Thyroid gland (tissue), 4 donors: ENCODE measurements around the gene VENTX.

Source experiments
- POLR2A ChIP-seq, 2 donors: fragments of 450-650 bp; IDR thresholded peaks; one replicate each; pipeline ENCODE4 v1.6.1; 2017; ENCODE audit warnings: antibody characterized with exemption in 2 of 2, mild to moderate bottlenecking in 2 of 2, moderate library complexity in 1 of 2
- TF ChIP-seq, protein P1 (sequence below), 6 experiments: fragments of 200-600 bp in 3 of 6; fragments of 450-650 bp in 3 of 6; sonication (generic) in 3 of 6; IDR thresholded peaks; one replicate each; pipeline ENCODE4 v1.5.1; 2016 to 2019; ENCODE audit warnings: antibody characterized with exemption in 6 of 6, mild to moderate bottlenecking in 2 of 6, inconsistent platforms in 1 of 6, moderate library complexity in 1 of 6

DNA sequence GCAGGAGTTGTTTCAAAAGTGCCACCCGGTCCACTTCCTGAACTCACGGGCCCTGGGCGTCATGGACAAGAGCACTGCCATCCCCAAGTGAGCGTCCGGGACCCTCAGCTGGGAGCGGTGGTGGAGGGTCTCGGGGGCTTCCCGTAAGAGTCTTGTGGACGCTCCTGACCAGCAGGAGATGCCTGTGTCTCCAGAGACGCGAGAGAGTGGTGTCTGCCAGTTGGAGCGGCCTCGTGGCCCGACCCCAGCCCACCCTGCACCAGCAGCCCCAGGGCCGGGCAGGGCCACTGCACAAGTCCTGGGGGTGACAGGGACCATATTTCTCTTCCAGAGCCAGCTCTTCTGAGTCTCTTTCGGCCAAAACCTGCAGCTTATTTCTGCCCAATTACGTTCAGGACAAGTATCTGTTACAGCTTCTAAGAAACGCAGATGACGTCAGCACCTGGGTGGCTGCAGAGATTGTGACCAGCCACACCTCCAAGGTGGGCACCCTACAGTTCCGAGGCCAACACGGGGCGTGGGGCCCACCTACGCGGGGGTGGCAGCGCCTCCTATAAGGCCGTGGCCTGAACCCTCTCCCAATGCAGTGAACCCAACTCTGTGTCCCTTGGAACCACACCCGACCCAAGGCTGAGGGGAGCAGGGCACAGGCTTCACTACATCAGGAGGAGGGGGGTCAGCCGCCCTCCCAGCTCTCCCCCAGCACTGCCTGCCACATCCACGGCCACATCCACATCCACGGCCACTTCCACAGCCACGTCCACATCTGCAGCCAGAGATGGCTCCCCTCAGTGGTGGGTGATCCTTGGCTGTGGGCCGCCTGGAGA is 23.8 kb upstream of the VENTX start:
- TF ChIP-seq, protein P1, sequence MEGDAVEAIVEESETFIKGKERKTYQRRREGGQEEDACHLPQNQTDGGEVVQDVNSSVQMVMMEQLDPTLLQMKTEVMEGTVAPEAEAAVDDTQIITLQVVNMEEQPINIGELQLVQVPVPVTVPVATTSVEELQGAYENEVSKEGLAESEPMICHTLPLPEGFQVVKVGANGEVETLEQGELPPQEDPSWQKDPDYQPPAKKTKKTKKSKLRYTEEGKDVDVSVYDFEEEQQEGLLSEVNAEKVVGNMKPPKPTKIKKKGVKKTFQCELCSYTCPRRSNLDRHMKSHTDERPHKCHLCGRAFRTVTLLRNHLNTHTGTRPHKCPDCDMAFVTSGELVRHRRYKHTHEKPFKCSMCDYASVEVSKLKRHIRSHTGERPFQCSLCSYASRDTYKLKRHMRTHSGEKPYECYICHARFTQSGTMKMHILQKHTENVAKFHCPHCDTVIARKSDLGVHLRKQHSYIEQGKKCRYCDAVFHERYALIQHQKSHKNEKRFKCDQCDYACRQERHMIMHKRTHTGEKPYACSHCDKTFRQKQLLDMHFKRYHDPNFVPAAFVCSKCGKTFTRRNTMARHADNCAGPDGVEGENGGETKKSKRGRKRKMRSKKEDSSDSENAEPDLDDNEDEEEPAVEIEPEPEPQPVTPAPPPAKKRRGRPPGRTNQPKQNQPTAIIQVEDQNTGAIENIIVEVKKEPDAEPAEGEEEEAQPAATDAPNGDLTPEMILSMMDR (IDR thresholded peaks at IDR 0.05), result no peak
- no peak for TF ChIP-seq POLR2A (IDR thresholded peaks at IDR 0.05)
